CD8-positive, alpha-beta memory T cell (primary cell): ENCODE measurements around the gene ATAD3C. TPM values are rescaled to one million over a fixed set of nuclear protein-coding genes. Genes with fewer than 3 reads are reported as not detected.
"Not testable (repeated sequence)": the region's sequence is repeated elsewhere in the genome, so short reads cannot be mapped to it uniquely, and the experiment has no call there.

Experiments
- CTCF ChIA-PET: fragments of 350-600 bp; sonication (Branson Sonifier 250); formaldehyde crosslinking; loops from one replicate; lab custom pipeline; 2021; ENCODE audit warnings: antibody characterized with exemption; lab: Charles Lee
- POLR2A ChIA-PET: fragments of 350-600 bp; sonication (Branson Sonifier 250); formaldehyde crosslinking; loops from one replicate; lab custom pipeline; 2021; ENCODE audit warnings: antibody characterized with exemption; lab: Charles Lee
- DNase-seq, 5 donors: peaks; one replicate each; pipeline versions ENCODE4 v3.0.0 to v3.0.0-alpha.2; 2020 to 2022; ENCODE audit warnings: mixed read lengths in 1 of 5
- H3K27ac ChIP-seq: one replicate; pipeline ENCODE4 v1.7.0; 2013; ENCODE audit warnings: low read depth, mild to moderate bottlenecking, low read length, moderate library complexity
- H3K27me3 ChIP-seq: 2 replicates; pipeline ENCODE4 v1.7.0; 2013; ENCODE audit warnings: low read length, mild to moderate bottlenecking; ENCODE audit not compliant: insufficient read depth, poor library complexity, severe bottlenecking
- H3K36me3 ChIP-seq: 2 replicates; pipeline ENCODE4 v1.7.0; 2013; ENCODE audit warnings: mild to moderate bottlenecking, low read length, moderate library complexity; ENCODE audit not compliant: insufficient read depth
- H3K4me1 ChIP-seq: 2 replicates; pipeline ENCODE4 v1.7.0; 2013; ENCODE audit warnings: mild to moderate bottlenecking, low read length, moderate library complexity; ENCODE audit not compliant: insufficient read depth
- H3K4me3 ChIP-seq: 2 replicates; pipeline ENCODE4 v1.7.0; 2013; ENCODE audit warnings: mild to moderate bottlenecking, low read length
- H3K9me3 ChIP-seq: 2 replicates; pipeline ENCODE4 v1.7.0; 2013; ENCODE audit warnings: mild to moderate bottlenecking, low read length
- H3K27ac Mint-ChIP-seq, 8 donors: one replicate each; pipeline ENCODE4 v1.8.0; 2020 to 2021; ENCODE audit warnings: mixed read lengths in 8 of 8, mild to moderate bottlenecking in 6 of 8, inconsistent platforms in 3 of 8, moderate library complexity in 3 of 8
- H3K27me3 Mint-ChIP-seq, 2 donors: one replicate each; pipeline ENCODE4 v1.8.0; 2020 to 2021; ENCODE audit warnings: mixed read lengths in 2 of 2, mild to moderate bottlenecking in 1 of 2, moderate library complexity in 1 of 2
- H3K36me3 Mint-ChIP-seq, 3 donors: one replicate each; pipeline ENCODE4 v1.8.0; 2020 to 2021; ENCODE audit warnings: mixed read lengths in 3 of 3, inconsistent platforms in 1 of 3, mild to moderate bottlenecking in 1 of 3
- H3K4me1 Mint-ChIP-seq, 3 donors: one replicate each; pipeline ENCODE4 v1.8.0; 2020 to 2021; ENCODE audit warnings: mixed read lengths in 3 of 3, inconsistent platforms in 1 of 3, mild to moderate bottlenecking in 1 of 3
- H3K4me3 Mint-ChIP-seq, 7 donors: one replicate each; pipeline ENCODE4 v1.8.0; 2020 to 2021; ENCODE audit warnings: mixed read lengths in 7 of 7, mild to moderate bottlenecking in 6 of 7, moderate library complexity in 4 of 7, inconsistent platforms in 2 of 7
- H3K9me3 Mint-ChIP-seq, 5 donors: one replicate each; pipeline ENCODE4 v1.8.0; 2020 to 2022; ENCODE audit warnings: mixed read lengths in 5 of 5, mild to moderate bottlenecking in 3 of 5, moderate library complexity in 2 of 5, inconsistent platforms in 1 of 5
- polyA plus RNA-seq: library from polyadenylated mRNA; unstranded; fragments of 300-500 nt; fragmentation: Illumina TruSeq; gene quantifications from one replicate; pipeline ENCODE4 v1.2.3, GENCODE V29; 2021
- total RNA-seq, 2 experiments: library from RNA; stranded (reverse); gene quantifications; one replicate each; pipeline ENCODE4 v1.2.3, GENCODE V29; 2021

Gene ATAD3C
- total and polyA plus RNA-seq, 3 experiments from 2014 or later = 0.53 to 4.3 (median 1.9) TPM

DNA sequence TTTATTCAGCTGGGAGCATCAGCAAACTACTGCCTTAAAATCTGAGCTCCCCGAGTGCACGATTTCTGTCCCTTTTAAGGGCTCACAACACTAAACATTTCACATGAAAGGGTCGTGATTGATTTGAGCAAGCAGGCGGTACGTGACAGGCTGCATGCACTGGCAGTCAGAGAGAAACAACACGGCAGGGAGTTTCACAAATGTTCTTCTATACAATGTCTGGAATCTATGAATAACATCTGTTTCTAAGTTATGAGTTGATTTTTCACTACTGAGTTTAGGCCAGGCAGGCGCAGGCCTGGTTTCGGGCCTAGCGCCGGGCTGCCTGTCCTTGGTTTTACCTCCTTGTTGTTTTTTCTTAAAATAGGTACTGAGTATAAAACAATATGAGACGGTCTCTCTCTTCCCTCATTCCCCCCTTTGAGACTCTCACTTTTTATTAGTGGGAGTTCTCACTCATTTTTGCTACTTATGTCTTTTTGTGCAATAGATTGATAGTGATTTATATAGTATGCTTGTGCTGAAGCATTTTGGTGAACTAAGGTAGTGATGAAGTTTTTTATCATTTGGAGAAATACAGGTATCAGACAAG is 37.1 kb upstream of the ATAD3C start:
- H3K9me3 Mint-ChIP-seq, POLR2A ChIA-PET, DNase-seq, H3K9me3 ChIP-seq, H3K27me3 ChIP-seq, H3K4me3 ChIP-seq, H3K36me3 ChIP-seq, H3K27me3 Mint-ChIP-seq, H3K27ac ChIP-seq, CTCF ChIA-PET: not testable (repeated sequence)
- H3K27ac Mint-ChIP-seq = peak overlapping the region in 2 of 8 donors; percentile 14 to 17
- peaks cover 0 to 11% (median 2%) of the 10 kb centered on the region in 3 donors for H3K36me3 Mint-ChIP-seq
- peaks cover 17% of the 10 kb centered on the region for H3K4me1 ChIP-seq
- H3K4me3 Mint-ChIP-seq = peak overlapping the region in 1 of 7 donors; percentile 21
- peaks cover 12 to 22% (median 16%) of the 10 kb centered on the region in 3 donors for H3K4me1 Mint-ChIP-seq

DNA sequence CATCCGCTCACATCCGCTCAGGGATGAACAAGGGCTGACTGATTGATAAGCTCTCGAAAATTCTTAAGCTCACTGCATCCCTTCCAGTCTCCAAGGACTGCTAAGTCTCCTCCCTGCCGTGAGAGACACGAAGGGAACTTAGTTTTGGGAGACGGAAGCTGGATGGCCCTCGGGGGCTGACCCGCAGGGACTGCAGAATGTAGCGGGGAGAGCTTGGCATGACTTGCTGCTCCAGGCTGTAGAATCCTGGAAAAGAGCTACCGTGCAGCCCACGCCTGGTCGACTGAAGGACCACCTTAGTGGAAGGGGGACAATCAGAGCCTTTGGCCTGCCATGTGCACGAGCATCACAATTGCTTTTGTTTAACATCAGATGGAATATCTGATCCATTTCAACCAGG is 33.7 kb upstream of the ATAD3C start:
- H3K36me3 ChIP-seq = no peaks in the 10 kb centered on the region
- peaks cover 0 to 3% of the 10 kb centered on the region in 2 donors for H3K27me3 Mint-ChIP-seq
- POLR2A ChIA-PET = no interaction called here
- CTCF ChIA-PET = no interaction called here
- H3K27me3 ChIP-seq = no peaks in the 10 kb centered on the region
- H3K27ac Mint-ChIP-seq = no peak overlapping the region
- H3K36me3 Mint-ChIP-seq = peaks cover 0 to 2% (median 0%) of the 10 kb centered on the region in 3 donors
- H3K4me1 ChIP-seq = no peaks in the 10 kb centered on the region
- no peak overlapping the region for H3K27ac ChIP-seq
- no peak overlapping the region for H3K4me3 ChIP-seq
- no peaks in the 10 kb centered on the region for H3K4me1 Mint-ChIP-seq
- H3K4me3 Mint-ChIP-seq = no peak overlapping the region
- DNase-seq = no peak
- no peaks in the 10 kb centered on the region for H3K9me3 ChIP-seq
- H3K9me3 Mint-ChIP-seq = peaks cover 0 to 2% (median 0%) of the 10 kb centered on the region in 5 donors

DNA sequence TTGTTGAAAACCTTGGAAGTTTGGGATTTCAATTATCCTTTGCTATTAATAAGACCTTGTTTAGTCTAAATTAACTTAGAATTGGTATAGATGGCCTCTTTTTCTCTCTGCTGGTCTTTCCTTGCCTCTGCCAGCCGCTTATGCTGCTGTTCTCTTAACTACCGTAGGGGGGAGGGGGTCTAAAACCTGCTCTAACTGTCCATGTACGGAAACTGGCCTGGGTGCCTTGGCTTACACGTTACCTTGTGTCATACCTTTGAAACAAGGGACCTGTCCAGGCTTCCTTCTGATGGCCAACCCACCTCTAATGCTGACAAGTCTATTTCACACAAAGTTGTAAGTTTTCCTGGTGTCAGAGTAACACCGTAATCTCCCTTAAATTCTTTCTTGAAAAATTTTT is 32.1 kb upstream of the ATAD3C start:
- not testable (repeated sequence) for H3K27ac ChIP-seq, H3K36me3 ChIP-seq, H3K9me3 Mint-ChIP-seq

DNA sequence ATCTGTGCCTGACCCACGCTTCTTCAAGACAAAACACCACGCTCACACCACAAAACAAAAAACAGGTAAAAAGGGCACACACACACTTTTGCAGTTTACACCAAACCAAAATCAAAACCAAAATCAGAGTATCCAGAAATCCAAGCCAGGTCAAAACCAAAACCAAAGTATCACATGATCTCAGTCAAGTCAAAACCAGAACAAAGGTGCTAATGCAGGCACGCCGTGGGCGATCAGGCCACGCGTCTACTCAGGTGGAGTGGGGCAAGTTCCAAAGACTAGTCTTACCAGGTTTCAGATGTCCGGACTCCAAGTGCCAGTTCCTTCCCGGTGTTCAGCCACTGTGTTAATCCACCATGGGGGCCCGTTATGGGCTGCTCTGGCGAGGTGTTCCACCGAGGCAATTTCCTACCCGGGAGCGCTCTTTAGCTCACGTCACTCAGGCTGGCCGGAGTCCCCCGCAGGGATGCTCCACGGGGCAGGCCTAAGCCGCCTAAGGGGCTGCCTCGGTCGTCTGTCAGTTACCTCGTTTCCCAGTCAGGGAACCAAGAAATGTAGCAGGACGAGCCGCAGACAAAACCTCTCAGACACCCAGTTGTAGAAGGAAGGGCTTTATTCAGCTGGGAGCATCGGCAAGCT is 31.5 kb upstream of the ATAD3C start:
- H3K27me3 ChIP-seq, H3K27me3 Mint-ChIP-seq, H3K4me3 Mint-ChIP-seq, H3K9me3 Mint-ChIP-seq, POLR2A ChIA-PET, H3K27ac ChIP-seq, CTCF ChIA-PET, H3K36me3 Mint-ChIP-seq, H3K9me3 ChIP-seq, H3K36me3 ChIP-seq, H3K4me1 ChIP-seq, H3K4me3 ChIP-seq, H3K4me1 Mint-ChIP-seq, DNase-seq: not testable (repeated sequence)
- peak overlapping the region in 1 of 8 donors; percentile 36 for H3K27ac Mint-ChIP-seq

More for the DNA sequence above, 32.1 kb upstream of the ATAD3C start:
- H3K36me3 Mint-ChIP-seq, H3K27me3 ChIP-seq, POLR2A ChIA-PET, H3K4me1 Mint-ChIP-seq, H3K27ac Mint-ChIP-seq, H3K4me3 ChIP-seq, DNase-seq, H3K4me3 Mint-ChIP-seq, H3K9me3 ChIP-seq, H3K27me3 Mint-ChIP-seq, H3K4me1 ChIP-seq, CTCF ChIA-PET: not testable (repeated sequence)

DNA sequence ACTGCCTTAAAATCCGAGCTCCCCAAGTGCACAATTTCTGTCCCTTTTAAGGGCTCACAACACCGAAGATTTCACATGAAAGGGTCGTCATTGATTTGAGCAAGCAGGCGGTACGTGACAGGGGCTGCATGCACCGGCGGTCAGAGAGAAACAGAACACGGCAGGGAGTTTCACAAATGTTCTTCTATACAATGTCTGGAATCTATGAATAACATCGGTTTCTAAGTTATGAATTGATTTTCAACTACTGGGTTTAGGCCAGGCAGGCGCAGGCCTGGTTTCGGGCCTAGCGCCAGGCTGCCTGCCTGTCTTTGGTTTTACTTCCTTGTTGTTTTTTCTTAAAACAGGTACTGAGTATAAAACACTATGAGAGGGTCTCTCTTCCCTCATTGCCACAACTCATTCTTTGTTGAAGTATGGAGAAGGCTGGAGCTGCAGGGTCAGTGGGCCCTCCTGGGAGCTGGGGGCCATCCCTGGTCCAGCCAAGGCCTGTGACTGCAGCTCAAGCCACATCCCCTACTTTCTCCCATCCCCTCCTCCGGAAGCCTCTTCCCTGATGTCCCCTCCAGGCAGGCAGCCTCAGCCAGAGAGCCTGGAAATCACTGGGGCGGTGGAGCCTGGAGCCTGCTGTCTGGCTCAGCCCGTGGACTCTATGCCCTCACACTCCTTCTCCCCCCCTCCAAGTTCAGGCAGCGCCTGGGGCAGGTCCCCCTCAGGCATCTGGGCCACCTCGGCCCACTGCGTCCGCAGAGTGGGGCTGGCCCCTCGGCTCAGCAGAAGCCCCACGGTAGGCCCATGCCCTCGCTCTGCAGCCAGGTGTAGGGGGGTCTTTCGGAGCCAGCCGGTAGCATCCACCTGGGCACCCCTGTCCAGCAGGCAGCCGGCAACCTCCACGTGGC is 30.8 kb upstream of the ATAD3C start:
- ChIA-PET CTCF (no interaction called here), POLR2A (no interaction called here)
- Mint-ChIP-seq H3K27me3 (peaks cover 13% of the 10 kb centered on the region in 2 donors), H3K4me1 (peaks cover 0 to 6% (median 0%) of the 10 kb centered on the region in 3 donors), H3K9me3 (no peaks in the 10 kb centered on the region), H3K4me3 (no peak overlapping the region), H3K36me3 (no peaks in the 10 kb centered on the region), H3K27ac (peak overlapping the region in 1 of 8 donors; percentile 42)
- no peak for DNase-seq
- Histone ChIP-seq H3K36me3 (no peaks in the 10 kb centered on the region), H3K4me3 (no peak overlapping the region), H3K27ac (no peak overlapping the region), H3K9me3 (no peaks in the 10 kb centered on the region), H3K4me1 (no peaks in the 10 kb centered on the region), H3K27me3 (no peaks in the 10 kb centered on the region)

DNA sequence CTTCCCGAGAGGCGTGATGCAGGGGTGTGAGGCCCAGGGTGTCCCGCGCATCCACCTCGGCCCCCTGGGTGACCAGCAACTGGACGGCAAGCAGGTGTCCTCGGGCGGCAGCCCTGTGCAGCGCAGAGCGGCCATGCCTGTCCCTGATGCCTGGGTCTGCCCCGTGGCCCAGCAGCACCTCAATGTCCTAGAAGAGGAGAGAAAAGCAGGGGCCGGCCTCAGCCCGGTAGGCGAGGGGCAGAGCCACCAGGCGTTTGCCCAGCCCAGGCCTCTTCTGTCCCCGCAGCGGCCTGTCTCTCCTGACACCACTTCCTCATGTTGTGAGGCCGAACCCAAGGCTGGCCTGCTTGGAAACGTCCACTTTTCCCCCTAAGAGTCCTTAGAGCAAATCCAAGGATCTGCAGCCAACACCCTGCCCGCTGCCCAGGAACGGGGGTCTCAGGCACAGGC is 30.1 kb upstream of the ATAD3C start:
- Mint-ChIP-seq H3K27me3 (peaks cover 13 to 17% of the 10 kb centered on the region in 2 donors), H3K9me3 (no peaks in the 10 kb centered on the region), H3K4me1 (peaks cover 0 to 6% (median 0%) of the 10 kb centered on the region in 3 donors), H3K36me3 (no peaks in the 10 kb centered on the region), H3K27ac (no peak overlapping the region), H3K4me3 (no peak overlapping the region)
- H3K27me3 ChIP-seq = no peaks in the 10 kb centered on the region
- no peaks in the 10 kb centered on the region for H3K36me3 ChIP-seq
- H3K9me3 ChIP-seq = no peaks in the 10 kb centered on the region
- no peak overlapping the region for H3K27ac ChIP-seq
- no peak overlapping the region for H3K4me3 ChIP-seq
- CTCF ChIA-PET = no interaction called here
- no peaks in the 10 kb centered on the region for H3K4me1 ChIP-seq
- POLR2A ChIA-PET = no interaction called here
- no peak for DNase-seq

DNA sequence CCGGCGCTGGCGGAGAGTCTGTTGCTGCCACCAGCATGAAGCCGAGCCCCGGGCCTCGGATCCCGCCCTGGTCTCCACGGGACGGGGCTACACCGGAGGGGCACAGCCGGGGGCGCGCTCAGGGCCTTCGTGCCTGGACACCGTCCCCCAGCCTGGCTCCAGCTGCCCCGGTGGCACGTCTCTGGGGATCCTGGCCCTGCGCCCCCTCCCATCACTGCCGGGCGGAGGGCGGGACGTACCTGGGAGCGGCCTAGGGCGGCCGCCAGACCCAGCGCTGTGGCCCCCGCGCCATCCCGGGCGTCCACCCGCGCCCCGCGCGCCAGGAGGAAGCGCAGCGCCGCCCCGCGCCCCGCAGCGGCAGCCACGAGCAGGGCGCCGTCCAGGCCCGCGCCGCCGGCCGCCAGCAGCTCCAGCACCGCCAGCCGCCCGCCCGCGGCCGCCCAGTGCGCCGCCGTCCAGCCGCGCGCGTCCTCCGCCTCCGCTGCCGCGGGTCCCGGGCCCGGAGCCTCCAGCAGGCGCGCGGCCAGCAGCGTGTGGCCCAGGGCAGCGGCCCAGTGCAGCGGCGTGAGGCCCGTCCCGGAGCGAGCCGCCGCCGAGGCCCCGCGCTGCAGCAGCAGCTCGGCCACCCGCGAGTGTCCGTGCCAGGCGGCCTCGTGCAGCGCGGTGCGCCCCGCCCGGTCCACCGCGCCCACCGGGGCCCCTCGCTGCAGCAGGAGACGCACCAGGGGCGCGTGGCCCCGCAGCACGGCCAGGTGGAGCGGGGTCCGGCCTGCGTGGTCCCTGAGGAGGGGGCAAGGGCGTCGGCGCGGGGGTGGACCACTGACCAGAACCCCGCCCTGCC is 29.5 kb upstream of the ATAD3C start:
- DNase-seq = peak in 1 of 5 donors; percentile 42
- H3K27ac ChIP-seq = no peak overlapping the region
- CTCF ChIA-PET = no interaction called here
- POLR2A ChIA-PET = no interaction called here
- no peak overlapping the region for H3K4me3 ChIP-seq
- H3K9me3 Mint-ChIP-seq = no peaks in the 10 kb centered on the region
- peaks cover 17 to 18% of the 10 kb centered on the region in 2 donors for H3K27me3 Mint-ChIP-seq
- no peaks in the 10 kb centered on the region for H3K36me3 Mint-ChIP-seq
- H3K27me3 ChIP-seq = no peaks in the 10 kb centered on the region
- H3K4me1 Mint-ChIP-seq = peaks cover 0 to 6% (median 0%) of the 10 kb centered on the region in 3 donors
- no peak overlapping the region for H3K27ac Mint-ChIP-seq
- no peak overlapping the region for H3K4me3 Mint-ChIP-seq
- H3K4me1 ChIP-seq = no peaks in the 10 kb centered on the region
- H3K9me3 ChIP-seq = no peaks in the 10 kb centered on the region
- H3K36me3 ChIP-seq = no peaks in the 10 kb centered on the region
